Activated T-cell treated with anti-CD3 and anti-CD28 coated beads, Interleukin-2, amount 50 U/mL, for 72 hours (primary cell): Measurements from ENCODE around the gene MOGAT2. TPM values are rescaled to one million over a fixed set of nuclear protein-coding genes. Genes with fewer than 3 reads are reported as not detected.
A peak's percentile ranks its signal among the peaks of the same experiment; 100 is the strongest.
"Not testable (repeated sequence)": the region's sequence is repeated elsewhere in the genome, so short reads cannot be mapped to it uniquely, and the experiment has no call there.

Experiments used
- ATAC-seq, 2 donors: fragments of 150-1000 bp; cut with Tn5 transposase; replicated peaks in 1 of 2; 2 replicates each; pipeline ENCODE4 v1.10.0; 2021; ENCODE audit warnings: moderate library complexity in 2 of 2, mild to moderate bottlenecking in 1 of 2
- DNase-seq, 2 donors: peaks; one replicate each; pipeline ENCODE4 v3.0.0; 2021 to 2022; ENCODE audit warnings: mixed read lengths in 1 of 2
- H3K27ac Mint-ChIP-seq: one replicate; pipeline ENCODE4 v1.8.0; 2022; ENCODE audit warnings: mild to moderate bottlenecking, moderate library complexity, mixed read lengths
- H3K27me3 Mint-ChIP-seq: one replicate; pipeline ENCODE4 v1.8.0; 2022; ENCODE audit warnings: low read depth, mixed read lengths
- H3K36me3 Mint-ChIP-seq, 2 donors: one replicate each; pipeline ENCODE4 v1.8.0; 2022; ENCODE audit warnings: mixed read lengths in 2 of 2, mild to moderate bottlenecking in 1 of 2; ENCODE audit not compliant: insufficient read depth in 2 of 2
- H3K4me1 Mint-ChIP-seq: one replicate; pipeline ENCODE4 v1.8.0; 2022; ENCODE audit warnings: low read depth, mixed read lengths
- H3K4me3 Mint-ChIP-seq, 2 donors: one replicate each; pipeline ENCODE4 v1.8.0; 2022; ENCODE audit warnings: mild to moderate bottlenecking in 2 of 2, mixed read lengths in 2 of 2, moderate library complexity in 2 of 2
- H3K9me3 Mint-ChIP-seq, 2 donors: one replicate each; pipeline ENCODE4 v1.8.0; 2022; ENCODE audit warnings: mixed read lengths in 2 of 2
- total RNA-seq, 2 donors: library from RNA; stranded (reverse); gene quantifications; one replicate each; pipeline ENCODE4 v1.2.3, GENCODE V29; 2022

The MOGAT2 gene
- total RNA-seq = not detected

DNA sequence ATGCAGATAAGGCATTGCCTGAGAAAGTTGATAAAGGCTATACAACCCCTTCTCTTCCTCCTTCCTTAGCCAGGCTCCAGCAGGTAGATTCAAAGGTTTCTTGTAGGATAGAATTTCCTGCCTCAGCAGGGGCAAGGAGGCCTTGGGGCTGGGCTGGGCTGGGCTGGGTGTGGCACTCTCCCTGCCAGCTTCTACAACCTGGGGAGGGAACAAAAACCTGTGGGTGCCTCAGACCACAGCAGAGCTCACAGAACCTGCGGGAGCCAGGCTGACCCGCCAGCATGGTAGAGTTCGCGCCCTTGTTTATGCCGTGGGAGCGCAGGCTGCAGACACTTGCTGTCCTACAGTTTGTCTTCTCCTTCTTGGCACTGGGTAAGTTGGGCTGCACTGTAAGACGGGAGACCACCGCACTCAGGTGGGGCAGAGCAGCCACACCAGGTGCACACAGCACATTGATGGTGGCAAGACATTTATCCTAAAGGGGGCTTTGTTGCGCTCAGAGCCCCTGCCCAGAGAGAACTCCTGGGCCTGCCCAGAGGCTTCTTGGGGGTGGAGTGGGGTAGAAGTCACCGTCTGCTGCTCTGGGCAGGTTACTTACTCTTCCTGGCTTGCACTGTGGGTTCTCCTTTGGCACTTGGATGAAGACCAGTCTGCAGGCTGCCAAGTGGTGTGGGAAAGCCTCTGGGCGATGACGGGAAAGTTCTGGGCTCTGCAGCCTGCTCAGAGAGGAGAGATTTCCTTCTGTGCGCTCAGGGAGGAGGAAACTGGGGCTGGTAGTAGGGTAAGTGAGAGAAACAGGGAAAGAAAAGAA is at the start of gene MOGAT2:
Gene MOGAT2 (plus strand): TSS at position 231 of the 811 bp plus-strand sequence. CDS start 51 bp downstream, at position 282.
- no peak within 1 kb of the TSS for H3K27ac Mint-ChIP-seq
- no peak for DNase-seq
- ATAC-seq = no peak
- H3K4me3 Mint-ChIP-seq = no peak within 1 kb of the TSS
- H3K36me3 Mint-ChIP-seq = no peaks in the 10 kb centered on the region
- H3K9me3 Mint-ChIP-seq = no peaks in the 10 kb centered on the region
- H3K4me1 Mint-ChIP-seq = no peaks in the 10 kb centered on the region
- peaks cover 7% of the 10 kb centered on the region for H3K27me3 Mint-ChIP-seq

GRCh38 chr11:75668451-75669297 is 49.0 kb upstream of the MOGAT2 start, which contains the start of gene MAP6:
Gene MAP6 (minus strand): TSS chr11:75669038. CDS start chr11:75668369, 669 bp downstream.
- H3K36me3 Mint-ChIP-seq = no peaks in the 10 kb centered on the region
- H3K4me1 Mint-ChIP-seq = peaks cover 31% of the 10 kb centered on the region
- ATAC-seq (peak; percentile 52), DNase-seq (peak; percentile 30 to 39)
- peaks cover 83% of the 10 kb centered on the region for H3K27me3 Mint-ChIP-seq
- H3K9me3 Mint-ChIP-seq = no peaks in the 10 kb centered on the region
- H3K4me3 Mint-ChIP-seq = peak within 1 kb of the TSS; percentile 83 to 94
- no peak within 1 kb of the TSS for H3K27ac Mint-ChIP-seq

GRCh38 chr11:75673977-75674582 is 43.6 kb upstream of the MOGAT2 start:
- Mint-ChIP-seq H3K27ac (no peak overlapping the region), H3K9me3 (no peaks in the 10 kb centered on the region), H3K36me3 (no peaks in the 10 kb centered on the region), H3K27me3 (peaks cover 49% of the 10 kb centered on the region), H3K4me3 (no peak overlapping the region), H3K4me1 (peaks cover 37% of the 10 kb centered on the region)
- ATAC-seq = peak; percentile 90 to 93
- peak; percentile 63 to 67 for DNase-seq

DNA sequence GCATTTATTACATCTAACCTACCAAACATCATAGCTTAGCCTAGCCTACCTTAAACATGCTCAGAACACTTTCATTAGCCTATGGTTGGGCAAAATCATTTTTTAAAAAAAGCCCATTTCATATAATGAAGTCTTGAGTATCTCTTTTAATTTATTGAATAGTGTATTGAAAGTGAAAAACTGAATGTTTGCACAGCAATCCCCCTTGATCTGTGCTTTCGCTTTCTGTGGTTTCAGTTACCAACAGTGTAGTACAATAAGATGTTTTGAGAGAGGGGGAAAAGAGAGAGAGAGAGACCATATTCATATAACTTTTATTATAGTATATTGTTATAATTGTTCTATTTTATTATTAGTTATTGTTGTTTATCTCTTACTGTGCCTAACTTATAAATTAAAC is 40.4 kb upstream of the MOGAT2 start:
- peaks cover 29% of the 10 kb centered on the region for H3K27me3 Mint-ChIP-seq
- H3K4me1 Mint-ChIP-seq = peaks cover 25% of the 10 kb centered on the region
- H3K36me3 Mint-ChIP-seq = no peaks in the 10 kb centered on the region
- H3K4me3 Mint-ChIP-seq = no peak overlapping the region
- no peak overlapping the region for H3K27ac Mint-ChIP-seq
- DNase-seq (no peak), ATAC-seq (no peak)
- H3K9me3 Mint-ChIP-seq = no peaks in the 10 kb centered on the region

DNA sequence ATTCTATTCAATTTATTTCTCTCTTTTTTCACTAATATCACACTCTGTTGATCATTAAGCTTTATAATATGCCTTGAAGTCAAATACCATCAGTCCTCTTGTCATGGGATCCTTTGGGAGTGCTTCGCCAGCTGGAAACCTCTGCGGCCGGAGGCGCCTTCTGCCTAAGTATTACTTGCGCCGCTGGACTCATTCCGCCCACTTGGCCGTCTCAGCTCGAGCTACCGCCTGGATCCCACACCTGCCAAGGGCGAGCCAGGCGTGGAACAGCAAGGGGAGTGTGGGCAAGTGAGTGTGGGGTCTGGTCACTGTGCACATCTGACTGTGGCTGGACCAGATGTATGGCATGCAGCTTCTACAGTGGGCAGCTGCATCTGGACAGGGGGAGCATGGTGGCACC is 39.7 kb upstream of the MOGAT2 start:
- no peaks in the 10 kb centered on the region for H3K9me3 Mint-ChIP-seq
- H3K36me3 Mint-ChIP-seq = no peaks in the 10 kb centered on the region

DNA sequence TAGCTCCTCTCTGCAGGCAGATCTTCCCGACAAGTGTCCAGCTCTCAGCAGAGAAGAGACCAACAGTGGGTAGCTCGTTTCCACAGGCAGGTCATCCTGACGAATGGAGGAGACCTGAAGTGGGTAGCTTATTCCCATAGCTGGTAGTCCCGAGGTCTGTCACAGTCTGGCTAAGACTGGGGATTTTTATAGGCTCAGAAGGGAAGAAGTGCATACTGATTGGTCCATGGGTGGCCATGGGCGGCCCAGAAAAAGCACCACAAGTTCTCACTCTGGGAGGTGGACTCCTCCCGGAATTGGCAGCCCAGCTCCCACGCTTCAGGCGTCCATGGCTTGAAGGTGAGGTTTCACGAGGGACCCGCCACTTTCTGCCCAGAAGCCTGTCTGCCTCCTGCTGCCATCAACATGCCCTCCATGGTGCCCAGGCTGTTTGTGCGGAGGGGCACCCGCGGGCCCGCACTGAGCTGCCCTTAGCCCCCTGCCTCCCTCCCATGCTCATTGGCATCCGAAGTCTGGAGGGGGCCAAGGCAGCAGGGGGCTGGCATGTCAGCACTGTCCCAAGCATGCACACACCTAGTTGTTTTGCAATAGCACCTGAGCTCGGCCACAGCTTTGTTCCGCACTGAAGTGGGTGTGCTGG is 38.9 kb upstream of the MOGAT2 start:
- Mint-ChIP-seq H3K4me3 (no peak overlapping the region), H3K9me3 (peaks cover 0 to 2% of the 10 kb centered on the region in 2 donors), H3K36me3 (peaks cover 0 to 4% of the 10 kb centered on the region in 2 donors), H3K27ac (no peak overlapping the region), H3K27me3 (peaks cover 39% of the 10 kb centered on the region), H3K4me1 (peaks cover 19% of the 10 kb centered on the region)
- no peak for ATAC-seq
- DNase-seq = no peak

More for the DNA sequence above, 39.7 kb upstream of the MOGAT2 start:
- no peak overlapping the region for H3K4me3 Mint-ChIP-seq
- ATAC-seq (no peak), DNase-seq (no peak)
- H3K4me1 Mint-ChIP-seq = peaks cover 22% of the 10 kb centered on the region
- H3K27me3 Mint-ChIP-seq = peaks cover 31% of the 10 kb centered on the region
- H3K27ac Mint-ChIP-seq = no peak overlapping the region

- Mint-ChIP-seq H3K9me3 (peaks cover 0 to 2% of the 10 kb centered on the region in 2 donors), H3K27me3 (peaks cover 47% of the 10 kb centered on the region), H3K36me3 (peaks cover 0 to 4% of the 10 kb centered on the region in 2 donors), H3K4me3 (no peak overlapping the region), H3K4me1 (peaks cover 13% of the 10 kb centered on the region), H3K27ac (no peak overlapping the region)
- DNase-seq (no peak), ATAC-seq (no peak)
Measured at GRCh38 chr11:75679566-75679965, 38.1 kb upstream of the MOGAT2 start.

GRCh38 chr11:75683856-75684255 is 33.8 kb upstream of the MOGAT2 start:
- H3K9me3 Mint-ChIP-seq = peaks cover 9 to 16% of the 10 kb centered on the region in 2 donors
- H3K27ac Mint-ChIP-seq, H3K4me1 Mint-ChIP-seq, H3K4me3 Mint-ChIP-seq, DNase-seq, ATAC-seq: not testable (repeated sequence)
- H3K27me3 Mint-ChIP-seq = peaks cover 74% of the 10 kb centered on the region
- peaks cover 13 to 20% of the 10 kb centered on the region in 2 donors for H3K36me3 Mint-ChIP-seq

DNA sequence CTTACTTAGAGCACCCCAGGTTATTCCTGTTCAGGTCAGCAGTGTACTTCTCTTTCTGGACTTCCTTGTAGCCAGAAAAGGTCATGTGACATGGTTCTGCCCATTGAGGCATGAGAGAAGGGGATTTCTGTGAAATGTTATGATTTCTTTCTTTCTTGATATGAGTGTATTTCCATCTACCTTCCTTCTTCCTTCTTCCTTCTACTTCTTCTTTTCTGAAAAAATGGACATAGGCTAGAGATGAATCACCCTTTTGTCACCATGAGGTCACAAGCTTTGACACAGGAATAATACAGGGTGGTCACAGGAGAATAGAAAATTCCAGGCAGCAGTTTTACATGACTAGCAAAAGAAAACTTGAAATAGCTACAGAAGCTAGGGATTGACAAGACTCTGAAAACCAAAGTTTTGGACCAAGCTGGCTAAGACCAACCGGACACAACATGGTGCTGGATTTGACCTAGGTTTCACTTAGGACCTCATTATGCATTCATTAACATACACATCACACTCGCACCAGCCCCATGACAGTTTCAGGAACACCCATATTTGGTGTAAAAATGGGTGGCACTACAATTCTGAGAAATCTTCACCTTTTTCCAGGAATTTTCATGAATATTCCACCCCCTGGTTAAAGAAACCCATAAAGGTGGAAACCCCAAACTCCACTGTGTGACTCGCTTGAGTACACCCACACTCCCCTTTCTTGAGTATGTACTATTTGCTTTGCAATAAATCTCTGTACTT is 27.6 kb upstream of the MOGAT2 start:
- peaks cover 71% of the 10 kb centered on the region for H3K27me3 Mint-ChIP-seq
- ATAC-seq = peak; percentile 64 to 76
- peaks cover 6 to 14% of the 10 kb centered on the region in 2 donors for H3K9me3 Mint-ChIP-seq
- peak in 1 of 2 donors; percentile 12 for DNase-seq
- no peak overlapping the region for H3K27ac Mint-ChIP-seq
- H3K4me1 Mint-ChIP-seq = peaks cover 22% of the 10 kb centered on the region
- H3K36me3 Mint-ChIP-seq = peaks cover 12% of the 10 kb centered on the region in 2 donors
- peak overlapping the region in 1 of 2 donors; percentile 49 for H3K4me3 Mint-ChIP-seq

- Mint-ChIP-seq H3K36me3 (peaks cover under 1% of the 10 kb centered on the region in 2 donors), H3K9me3 (peaks cover under 1% of the 10 kb centered on the region in 2 donors), H3K4me1 (peaks cover 22% of the 10 kb centered on the region), H3K27me3 (peaks cover 69% of the 10 kb centered on the region), H3K27ac (no peak overlapping the region), H3K4me3 (no peak overlapping the region)
- DNase-seq (no peak), ATAC-seq (no peak)
Measured at GRCh38 chr11:75691804-75692203, 25.8 kb upstream of the MOGAT2 start.

DNA sequence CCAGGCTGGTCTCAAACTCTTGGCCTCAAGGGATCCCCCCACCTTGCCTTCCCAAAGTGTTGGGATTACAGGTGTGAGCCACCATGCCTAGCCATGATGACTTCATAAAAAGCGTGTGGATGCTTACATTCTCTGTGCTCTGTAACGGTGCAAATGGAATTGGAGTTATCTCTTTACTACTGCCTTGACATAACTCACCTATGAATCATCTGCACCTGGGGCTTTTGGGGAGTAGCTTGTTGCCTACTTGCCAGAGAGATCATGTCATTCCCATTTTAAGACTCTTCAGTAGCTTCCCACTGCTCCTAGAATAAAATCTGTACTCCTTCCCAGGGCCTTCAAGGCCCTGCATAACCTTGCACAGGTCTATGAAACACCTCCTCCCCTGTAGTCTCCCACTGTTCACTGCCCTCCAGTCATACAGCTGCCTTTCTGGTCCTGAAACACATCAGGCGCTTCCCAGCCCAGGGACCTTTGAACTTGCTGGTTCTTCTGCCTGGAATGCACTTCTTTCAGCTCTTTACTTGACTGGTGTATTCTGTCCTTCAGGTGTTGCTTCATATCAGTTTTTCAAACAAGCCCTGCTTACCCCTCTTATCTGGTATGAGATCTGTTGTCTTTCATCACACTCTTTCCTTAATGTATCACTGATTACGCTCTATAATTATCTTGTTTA is 19.6 kb upstream of the MOGAT2 start:
- H3K9me3 Mint-ChIP-seq = no peaks in the 10 kb centered on the region
- H3K4me1 Mint-ChIP-seq = no peaks in the 10 kb centered on the region
- H3K27me3 Mint-ChIP-seq = peaks cover 62% of the 10 kb centered on the region
- H3K36me3 Mint-ChIP-seq = no peaks in the 10 kb centered on the region
- no peak for DNase-seq
- no peak overlapping the region for H3K4me3 Mint-ChIP-seq
- ATAC-seq = no peak
- no peak overlapping the region for H3K27ac Mint-ChIP-seq
